RWPE1 (cell line): ENCODE results near the gene ACSL6.
"Not testable (repeated sequence)": the region's sequence is repeated elsewhere in the genome, so short reads cannot be mapped to it uniquely, and the experiment has no call there.

Source experiments
- CTCF ChIA-PET: fragments of 350-600 bp; sonication (Branson Sonifier 250); formaldehyde crosslinking; extraction: SDS; loops from one replicate; lab custom pipeline; 2021; lab: Yijun Ruan, JAX
- POLR2A ChIA-PET: fragments of 400-600 bp; formaldehyde crosslinking; extraction: SDS; loops from one replicate; lab custom pipeline; 2020; ENCODE audit warnings: antibody characterized with exemption; ENCODE audit not compliant: low non-redundant PET; lab: Yijun Ruan, JAX
- DNase-seq: peaks from one replicate; pipeline ENCODE4 v3.0.0; 2012; ENCODE audit warnings: low spot score
- H3K27ac ChIP-seq: fragments of 450-650 bp; 2 replicates; pipeline ENCODE4 v1.5.1; 2017
- CTCF ChIP-seq: fragments of 450-650 bp; conservative IDR thresholded peaks from 2 replicates; pipeline ENCODE4 v1.5.1; 2017; ENCODE audit warnings: low read depth, mild to moderate bottlenecking

Gene ACSL6

GRCh38 chr5:131926168-131926567 is 85.3 kb downstream of the ACSL6 start:
- ChIA-PET POLR2A (no interaction called here), CTCF (no interaction called here)
- TF ChIP-seq CTCF = no peak
- no peak for DNase-seq
- no peak overlapping the region for H3K27ac ChIP-seq

GRCh38 chr5:131916481-131916880 is 95.0 kb downstream of the ACSL6 start:
- POLR2A ChIA-PET = no interaction called here
- DNase-seq = no peak
- CTCF ChIA-PET = interaction anchor here (0.6 to 0.7 kb wide), 2 partner anchors 75 to 184 kb away, joined by 4 to 5 read pairs; no protein-coding TSS in a partner anchor

GRCh38 chr5:131914472-131914871 is 97.0 kb downstream of the ACSL6 start:
- POLR2A ChIA-PET = no interaction called here

More at GRCh38 chr5:131916481-131916880, 95.0 kb downstream of the ACSL6 start:
- no peak for TF ChIP-seq CTCF
- H3K27ac ChIP-seq = no peak overlapping the region

GRCh38 chr5:131913603-131914002 is 97.9 kb downstream of the ACSL6 start:
- POLR2A ChIA-PET = no interaction called here
- no peak for DNase-seq

More at GRCh38 chr5:131914472-131914871, 97.0 kb downstream of the ACSL6 start:
- CTCF ChIA-PET = no interaction called here
- TF ChIP-seq CTCF = no peak
- no peak overlapping the region for H3K27ac ChIP-seq
- no peak for DNase-seq

GRCh38 chr5:131906668-131907067 is 104.8 kb downstream of the ACSL6 start:
- H3K27ac ChIP-seq = no peak overlapping the region
- no peak for DNase-seq
- POLR2A ChIA-PET = no interaction called here
- no peak for TF ChIP-seq CTCF
- CTCF ChIA-PET = no interaction called here

More at GRCh38 chr5:131913603-131914002, 97.9 kb downstream of the ACSL6 start:
- TF ChIP-seq CTCF = no peak
- H3K27ac ChIP-seq = no peak overlapping the region
- CTCF ChIA-PET = interaction anchor here (0.6 kb wide), 1 partner anchor 20 kb away, joined by 12 read pairs; no protein-coding TSS in a partner anchor

- POLR2A ChIA-PET = not testable (repeated sequence)
Observed at GRCh38 chr5:131902266-131902665, 109.2 kb downstream of the ACSL6 start.

More at GRCh38 chr5:131902266-131902665, 109.2 kb downstream of the ACSL6 start:
- DNase-seq, CTCF ChIA-PET, H3K27ac ChIP-seq: not testable (repeated sequence)
